Esophagus squamous epithelium (tissue), 4 donors: ENCODE data around the gene KCNAB1.

ENCODE experiments used
- CTCF ChIP-seq, 6 experiments: fragments of 450-650 bp in 4 of 6; fragments of 200-600 bp in 2 of 6; sonication (generic) in 2 of 6; IDR thresholded peaks; one replicate each; pipeline ENCODE4 v1.5.1; 2016 to 2019; ENCODE audit warnings: antibody characterized with exemption in 6 of 6, mild to moderate bottlenecking in 4 of 6, moderate library complexity in 4 of 6
- POLR2A ChIP-seq, 4 donors: fragments of 450-650 bp; IDR thresholded peaks; one replicate each; pipeline ENCODE4 v1.6.1; 2017; ENCODE audit warnings: antibody characterized with exemption in 4 of 4, mild to moderate bottlenecking in 4 of 4, moderate library complexity in 3 of 4

GRCh38 chr3:156429125-156429524 is 308.7 kb downstream of the KCNAB1 start:
- TF ChIP-seq CTCF (IDR thresholded peaks at IDR 0.05) (no peak), POLR2A (IDR thresholded peaks at IDR 0.05) (no peak)
